H1 (cell line): ENCODE results near the gene TBPL2. TPM values are rescaled to one million over a fixed set of nuclear protein-coding genes. Genes with fewer than 3 reads are reported as not detected.

Experiments used
- CTCF ChIA-PET: fragments of 300-600 bp; sonication (Branson Sonifier 250); formaldehyde crosslinking; loops from one replicate; lab custom pipeline; 2021; ENCODE audit not compliant: partially characterized antibody; lab: Charles Lee
- POLR2A ChIA-PET: fragments of 300-600 bp; sonication (Branson Sonifier 250); formaldehyde crosslinking; loops from one replicate; lab custom pipeline; 2021; ENCODE audit warnings: inconsistent platforms; ENCODE audit not compliant: partially characterized antibody; lab: Charles Lee
- DNase-seq, 2 experiments: peaks; one replicate each; pipeline versions ENCODE4 v3.0.0 to v3.0.0-alpha.2; 2010 to 2022; ENCODE audit warnings: low spot score in 2 of 2, low read depth in 1 of 2, mixed read lengths in 1 of 2
- FAIRE-seq: peaks from 2 replicates; lab custom pipeline; 2011; peaks lifted over from hg19 to GRCh38; lab: Jason Lieb, UNC
- H2AFZ ChIP-seq: 2 replicates; pipeline ENCODE4 v1.8.1; 2012; ENCODE audit warnings: low read length, inconsistent platforms
- H2AK5ac ChIP-seq: 2 replicates; pipeline ENCODE4 v1.6.1; 2013; ENCODE audit warnings: low read depth, low read length
- H2BK120ac ChIP-seq: replicated peaks from 2 replicates; pipeline ENCODE3; 2013; ENCODE audit warnings: low read depth, low read length, inconsistent platforms
- H2BK12ac ChIP-seq: 2 replicates; pipeline ENCODE4 v1.6.1; 2013; ENCODE audit warnings: low read depth, low read length
- H2BK15ac ChIP-seq: 2 replicates; pipeline ENCODE4 v1.6.1; 2013; ENCODE audit warnings: low read length
- H2BK20ac ChIP-seq: 2 replicates; pipeline ENCODE4 v1.6.1; 2013; ENCODE audit warnings: low read length
- H2BK5ac ChIP-seq: 2 replicates; pipeline ENCODE4 v1.6.1; 2013; ENCODE audit warnings: low read depth, low read length
- H3K14ac ChIP-seq: 2 replicates; pipeline ENCODE4 v1.6.1; 2013; ENCODE audit warnings: inconsistent platforms; ENCODE audit not compliant: insufficient read length
- H3K18ac ChIP-seq: 2 replicates; pipeline ENCODE4 v1.6.1; 2013; ENCODE audit warnings: low read length; ENCODE audit errors: extremely low read depth
- H3K23ac ChIP-seq: 2 replicates; pipeline ENCODE4 v1.6.1; 2013; ENCODE audit warnings: inconsistent platforms; ENCODE audit not compliant: insufficient read length
- H3K23me2 ChIP-seq: 2 replicates; pipeline ENCODE4 v1.6.1; 2013; ENCODE audit warnings: low read depth, low read length
- H3K27ac ChIP-seq: 2 replicates; pipeline ENCODE4 v1.6.1; 2011; ENCODE audit warnings: low read depth, low read length, inconsistent platforms
- H3K27me3 ChIP-seq, 4 experiments: replicated peaks in 1 of 4; 1 replicate in 1 of 4; 2 replicates in 3 of 4; pipeline versions ENCODE4 v1.6.1 to v1.8.1; 2011 to 2013; ENCODE audit warnings: low read length in 3 of 4, mild to moderate bottlenecking in 3 of 4, inconsistent platforms in 2 of 4, mixed read lengths in 2 of 4, moderate library complexity in 1 of 4; ENCODE audit not compliant: control insufficient read depth in 3 of 4, insufficient read depth in 3 of 4; ENCODE audit errors: extremely low read depth in 1 of 4
- H3K36me3 ChIP-seq, 4 experiments: 2 replicates each; pipeline versions ENCODE4 v1.6.1 to v1.8.1; 2011 to 2013; ENCODE audit warnings: mild to moderate bottlenecking in 4 of 4, low read length in 3 of 4, moderate library complexity in 2 of 4, control low read depth in 1 of 4, inconsistent platforms in 1 of 4; ENCODE audit not compliant: insufficient read depth in 4 of 4, control insufficient read depth in 2 of 4
- H3K4ac ChIP-seq: replicated peaks from 2 replicates; pipeline ENCODE3; 2013; ENCODE audit warnings: low read length, low read depth, mixed read lengths, inconsistent platforms; ENCODE audit not compliant: insufficient read length
- H3K4me1 ChIP-seq, 4 experiments: replicated peaks in 1 of 4; 1 replicate in 1 of 4; 2 replicates in 3 of 4; pipeline versions ENCODE4 v1.6.1 to v1.8.1; 2011 to 2013; ENCODE audit warnings: low read length in 3 of 4, inconsistent platforms in 2 of 4, mixed read lengths in 1 of 4; ENCODE audit not compliant: insufficient read depth in 4 of 4, control insufficient read depth in 3 of 4
- H3K4me2 ChIP-seq, 2 experiments: 2 replicates each; pipeline versions ENCODE4 v1.6.1 to v1.8.1; 2011 to 2013; ENCODE audit warnings: low read depth in 2 of 2, low read length in 2 of 2, control low read depth in 1 of 2, inconsistent platforms in 1 of 2, mild to moderate bottlenecking in 1 of 2; ENCODE audit not compliant: insufficient read depth in 1 of 2
- H3K4me3 ChIP-seq, 4 experiments: fragments of 200-600, 300-600 bp in 1 of 4; sonication (generic), shearing (Covaris generic), sonication (Bioruptor Twin) in 1 of 4; 2 replicates each; pipeline versions ENCODE4 v1.5.1 to v1.8.1; 2011 to 2016; ENCODE audit warnings: low read length in 4 of 4, low read depth in 3 of 4, control low read depth in 2 of 4, inconsistent platforms in 2 of 4, mild to moderate bottlenecking in 2 of 4, mixed read lengths in 1 of 4, moderate library complexity in 1 of 4; ENCODE audit not compliant: insufficient read depth in 2 of 4; ENCODE audit errors: extremely low read depth in 1 of 4
- H3K56ac ChIP-seq: replicated peaks from 2 replicates; pipeline ENCODE3; 2013; ENCODE audit warnings: low read depth, mild to moderate bottlenecking, mixed read lengths, low read length, inconsistent platforms; ENCODE audit not compliant: insufficient read length
- H3K79me1 ChIP-seq: 2 replicates; pipeline ENCODE4 v1.6.1; 2013; ENCODE audit warnings: low read depth, low read length, control low read depth
- H3K79me2 ChIP-seq, 2 experiments: 2 replicates each; pipeline versions ENCODE4 v1.6.1 to v1.8.1; 2012 to 2013; ENCODE audit warnings: low read length in 2 of 2, mild to moderate bottlenecking in 2 of 2, inconsistent platforms in 1 of 2; ENCODE audit not compliant: insufficient read depth in 2 of 2, control insufficient read depth in 1 of 2
- H3K9ac ChIP-seq, 4 experiments: replicated peaks in 1 of 4; 1 replicate in 1 of 4; 2 replicates in 3 of 4; pipeline versions ENCODE4 v1.6.1 to v1.8.1; 2011 to 2013; ENCODE audit warnings: low read depth in 3 of 4, low read length in 3 of 4, control low read depth in 2 of 4, mild to moderate bottlenecking in 2 of 4, moderate library complexity in 2 of 4, inconsistent platforms in 1 of 4; ENCODE audit errors: extremely low read depth in 1 of 4
- H3K9me3 ChIP-seq, 2 experiments: 2 replicates each; pipeline versions ENCODE4 v1.6.1 to v1.8.1; 2012 to 2013; ENCODE audit warnings: mild to moderate bottlenecking in 2 of 2, moderate library complexity in 2 of 2, control low read depth in 1 of 2, inconsistent platforms in 1 of 2, low read depth in 1 of 2, low read length in 1 of 2, mixed read lengths in 1 of 2; ENCODE audit not compliant: insufficient read depth in 2 of 2
- H4K20me1 ChIP-seq, 2 experiments: replicated peaks in 1 of 2; 2 replicates each; pipeline versions ENCODE3 to v1.8.1; 2011 to 2013; ENCODE audit warnings: inconsistent platforms in 2 of 2, low read length in 2 of 2, mild to moderate bottlenecking in 1 of 2; ENCODE audit not compliant: insufficient read depth in 2 of 2, control insufficient read depth in 1 of 2
- H4K5ac ChIP-seq: 2 replicates; pipeline ENCODE4 v1.6.1; 2013; ENCODE audit warnings: low read length, low read depth, mixed read lengths, inconsistent platforms; ENCODE audit not compliant: insufficient read length
- H4K8ac ChIP-seq: 2 replicates; pipeline ENCODE4 v1.8.0; 2013; ENCODE audit warnings: mild to moderate bottlenecking, moderate library complexity, low read length, inconsistent platforms; ENCODE audit not compliant: insufficient read depth; ENCODE audit errors: extremely low read depth
- H4K91ac ChIP-seq: replicated peaks from 2 replicates; pipeline ENCODE3; 2013; ENCODE audit warnings: low read length, mixed read lengths, inconsistent platforms; ENCODE audit not compliant: insufficient read length
- CEBPB ChIP-seq: IDR thresholded peaks from 2 replicates; pipeline ENCODE4 v1.6.1; 2012; ENCODE audit warnings: low read depth, low read length
- CHD1 ChIP-seq: IDR thresholded peaks from 2 replicates; pipeline ENCODE4 v1.6.1; 2012; ENCODE audit warnings: low read depth, low read length, improper control_type of control experiment
- CHD2 ChIP-seq: IDR thresholded peaks from 2 replicates; pipeline ENCODE4 v1.6.1; 2012; ENCODE audit warnings: low read length, improper control_type of control experiment
- EP300 ChIP-seq, 2 experiments: IDR thresholded peaks; 1 replicate in 1 of 2; 2 replicates in 1 of 2; pipeline ENCODE4 v1.6.1; 2011 to 2012; ENCODE audit warnings: low read depth in 2 of 2, low read length in 2 of 2, mild to moderate bottlenecking in 2 of 2, borderline replicate concordance in 1 of 2, inconsistent platforms in 1 of 2, moderate library complexity in 1 of 2
- POLR2AphosphoS5 ChIP-seq: IDR thresholded peaks from 2 replicates; pipeline ENCODE4 v1.6.1; 2011; ENCODE audit warnings: low read depth, low read length
- SIN3A ChIP-seq, 2 experiments: IDR thresholded peaks in 1 of 2; conservative IDR thresholded peaks in 1 of 2; 2 replicates each; pipeline ENCODE4 v1.6.1; 2011 to 2012; ENCODE audit warnings: low read length in 2 of 2, improper control_type of control experiment in 1 of 2, low read depth in 1 of 2, mild to moderate bottlenecking in 1 of 2
- SIRT6 ChIP-seq: IDR thresholded peaks from one replicate; pipeline ENCODE4 v1.7.1; 2012; ENCODE audit warnings: low read length, inconsistent platforms
- SP2 ChIP-seq: IDR thresholded peaks from 2 replicates; pipeline ENCODE4 v1.6.1; 2012; ENCODE audit warnings: mild to moderate bottlenecking, low read length, inconsistent platforms
- TAF7 ChIP-seq: optimal IDR thresholded peaks from 2 replicates; pipeline ENCODE3; 2011; ENCODE audit warnings: low read depth, mild to moderate bottlenecking, inconsistent platforms, low read length, moderate library complexity, borderline replicate concordance
- TEAD4 ChIP-seq: IDR thresholded peaks from 2 replicates; pipeline ENCODE4 v1.6.1; 2012; ENCODE audit warnings: low read depth, low read length, inconsistent platforms, mixed read lengths
- WGBS, 2 experiments: shearing (Covaris generic) in 1 of 2; methylation state at CpG; one replicate each; pipeline versions ENCODE4 v1.1.6 to v1.1.7; 2013 to 2015; ENCODE audit warnings: low lambda C conversion rate in 2 of 2, mixed read lengths in 2 of 2, inconsistent platforms in 1 of 2, low coverage in 1 of 2, missing lambda C conversion rate in 1 of 2; ENCODE audit not compliant: insufficient replicate concordance in 2 of 2, insufficient coverage in 1 of 2, insufficient read length in 1 of 2; ENCODE audit errors: extremely low coverage in 1 of 2, missing lambda C conversion rate in 1 of 2; 5-methylcytosine and 5-hydroxymethylcytosine counted together
- polyA plus RNA-seq, 7 experiments: library from polyadenylated mRNA; depleted of rRNA in 3 of 7; stranded (reverse) in 5 of 7; unstranded in 2 of 7; fragments of >200 nt in 5 of 7; fragments of 200-250 nt in 2 of 7; gene quantifications; 1 replicate in 5 of 7; 2 replicates in 1 of 7; 4 replicates in 1 of 7; pipeline versions ENCODE4 v1.2.1 to v1.2.3, GENCODE V29; 2011 to 2013; ENCODE audit warnings: missing spikeins in 2 of 7, mixed read lengths in 2 of 7
- total RNA-seq: library from RNA; stranded (reverse); fragmentation: NEBNext Ultra II Directional; extraction: Animal tissue kit (Norgen Biotek cat#: 25700); gene quantifications from 2 replicates; pipeline ENCODE4 v1.2.1, GENCODE V29; 2021

TBPL2 gene
- total and polyA plus RNA-seq, 2 of the 8 experiments (the other 6 are each of a cell fraction or from before 2014, with no cell fraction given), result 0.03 TPM; not detected in 1

- Histone ChIP-seq H3K23me2 (no peaks in the 10 kb centered on the region), H4K91ac (no peak overlapping the region), H3K9me3 (no peaks in the 10 kb centered on the region), H2BK20ac (no peak overlapping the region), H2BK12ac (no peak overlapping the region), H3K27ac (no peak overlapping the region), H3K4me2 (no peak overlapping the region), H3K79me2 (no peaks in the 10 kb centered on the region), H3K4me3 (no peak overlapping the region), H3K9ac (no peak overlapping the region), H2BK15ac (no peak overlapping the region), H3K27me3 (no peaks in the 10 kb centered on the region), H3K18ac (no peak overlapping the region), H3K4ac (no peak overlapping the region), H3K14ac (no peak overlapping the region), H3K56ac (no peak overlapping the region), H2AK5ac (no peak overlapping the region), H3K4me1 (no peaks in the 10 kb centered on the region), H4K5ac (no peak overlapping the region), H2BK5ac (no peak overlapping the region), H4K20me1 (peaks cover 0 to 2% of the 10 kb centered on the region in 2 experiments), H4K8ac (no peak overlapping the region), H2BK120ac (no peak overlapping the region), H3K36me3 (peaks cover 6 to 29% (median 16%) of the 10 kb centered on the region in 4 experiments; a peak in 7 of 8 replicates), H3K23ac (no peak overlapping the region), H2AFZ (no peak overlapping the region), H3K79me1 (no peaks in the 10 kb centered on the region)
- ChIA-PET CTCF (interaction anchor here (0.6 to 1.0 kb wide), 2 partner anchors 11 to 1035 kb away, joined by 3 read pairs; no protein-coding TSS in a partner anchor), POLR2A (interaction anchor here (0.7 kb wide), 1 partner anchor 741 kb away, joined by 3 read pairs; no protein-coding TSS in a partner anchor)
- DNase-seq (no peak), FAIRE-seq (no peak)
- 87% methylated on average over 6 of the region's 6 CpGs; no CpG with 5 or more reads in 1 of the 2 experiments for WGBS, 2 experiments
- no peak for TF ChIP-seq SIN3A (conservative IDR thresholded peaks at IDR 0.05 in 1 of 2, IDR thresholded peaks at IDR 0.05 in 1 of 2; ENCODE audit: low read depth in 1 of 2, low read length in 2 of 2)
- no peak for TF ChIP-seq TEAD4
- no peak for TF ChIP-seq SP2
- no peak for TF ChIP-seq CHD1
- TF ChIP-seq EP300 (IDR thresholded peaks at IDR 0.05; ENCODE audit: borderline replicate concordance in 1 of 2, low read depth in 2 of 2, low read length in 2 of 2), result no peak
- no peak for TF ChIP-seq CHD2
- TF ChIP-seq POLR2AphosphoS5, result no peak
- no peak for TF ChIP-seq TAF7
- no peak for TF ChIP-seq CEBPB
- no peak for TF ChIP-seq SIRT6
These were observed 54.2 kb downstream of the TBPL2 start for GRCh38 chr14:55386037-55386808.
